ENCODE results near the gene SPOCK2. TPM values are rescaled to one million over a fixed set of nuclear protein-coding genes. Genes with fewer than 3 reads are reported as not detected.

Gene SPOCK2
- polyA plus RNA-seq, 1 donor (not counting 4 experiments of a cell fraction or from before 2014, with no cell fraction given): 0.14 TPM

- Histone ChIP-seq H3K36me3 (ENCODE audit: control insufficient read depth in 2 of 2, extremely low read depth in 1 of 2, insufficient read depth in 2 of 2, low read length in 2 of 2) (peaks cover under 1 to 1% of the 10 kb centered on the region in 2 experiments), H2AFZ (ENCODE audit: control insufficient read depth, low read length) (no peak overlapping the region), H3K79me2 (ENCODE audit: control insufficient read depth, insufficient read depth, low read length) (no peaks in the 10 kb centered on the region), H3K27ac (ENCODE audit: control insufficient read depth, insufficient read depth, low read length) (peak overlapping the region; percentile 83), H3K4me2 (ENCODE audit: control insufficient read depth, extremely low read depth, insufficient read depth, low read depth, low read length) (peak overlapping the region; percentile 66), H3K4me3 (ENCODE audit: control insufficient read depth in 2 of 3, extremely low read depth in 1 of 3, insufficient read depth in 2 of 3, low read depth in 1 of 3, low read length in 3 of 3) (no peak overlapping the region), H3K4me1 (ENCODE audit: control insufficient read depth, extremely low read depth, insufficient read depth, low read length) (peaks cover 29% of the 10 kb centered on the region), H3K9me3 (ENCODE audit: control insufficient read depth, low read depth, low read length) (no peaks in the 10 kb centered on the region), H3K27me3 (ENCODE audit: control insufficient read depth, extremely low read depth, insufficient read depth, low read length) (no peaks in the 10 kb centered on the region), H3K9me1 (ENCODE audit: control insufficient read depth, extremely low read depth, insufficient read depth, low read length) (no peaks in the 10 kb centered on the region), H3K9ac (ENCODE audit: control insufficient read depth, extremely low read depth, insufficient read depth, low read length) (no peak overlapping the region), H4K20me1 (ENCODE audit: control insufficient read depth, extremely low read depth, insufficient read depth, low read length) (no peaks in the 10 kb centered on the region)
- DNase-seq (ENCODE audit: low read depth, low spot score) (no peak), FAIRE-seq (no peak)
- dilution Hi-C loops (cut with MboI; ENCODE audit: extremely low pct_ligation_motif_present, low sequenced_read_pairs): no loop called here
- TF ChIP-seq CTCF (optimal IDR thresholded peaks at IDR 0.05 in 1 of 3, IDR thresholded peaks at IDR 0.05 in 1 of 3, conservative IDR thresholded peaks at IDR 0.05 in 1 of 3; ENCODE audit: extremely low read depth in 1 of 3, insufficient read depth in 2 of 3, low read length in 3 of 3) (no peak), EZH2 (IDR thresholded peaks at IDR 0.05; ENCODE audit: low read length) (no peak)
Observed at GRCh38 chr10:72106154-72106849, 18.0 kb upstream of the SPOCK2 start.

- H3K9ac ChIP-seq (ENCODE audit: control insufficient read depth, extremely low read depth, insufficient read depth, low read length): no peak overlapping the region
- H3K27ac ChIP-seq (ENCODE audit: control insufficient read depth, insufficient read depth, low read length): no peak overlapping the region
- no peak overlapping the region for H2AFZ ChIP-seq (ENCODE audit: control insufficient read depth, low read length)
- DNase-seq (ENCODE audit: low read depth, low spot score): no peak
- no peaks in the 10 kb centered on the region for H3K27me3 ChIP-seq (ENCODE audit: control insufficient read depth, extremely low read depth, insufficient read depth, low read length)
- dilution Hi-C loops (cut with MboI; ENCODE audit: extremely low pct_ligation_motif_present, low sequenced_read_pairs): no loop called here
- H3K9me1 ChIP-seq (ENCODE audit: control insufficient read depth, extremely low read depth, insufficient read depth, low read length): no peaks in the 10 kb centered on the region
- no peaks in the 10 kb centered on the region for H3K9me3 ChIP-seq (ENCODE audit: control insufficient read depth, low read depth, low read length)
- H3K4me2 ChIP-seq (ENCODE audit: control insufficient read depth, extremely low read depth, insufficient read depth, low read depth, low read length): no peak overlapping the region
- H4K20me1 ChIP-seq (ENCODE audit: control insufficient read depth, extremely low read depth, insufficient read depth, low read length): no peaks in the 10 kb centered on the region
- H3K36me3 ChIP-seq (ENCODE audit: control insufficient read depth in 2 of 2, extremely low read depth in 1 of 2, insufficient read depth in 2 of 2, low read length in 2 of 2): peaks cover 1 to 3% of the 10 kb centered on the region in 2 experiments
- peaks cover 29% of the 10 kb centered on the region for H3K4me1 ChIP-seq (ENCODE audit: control insufficient read depth, extremely low read depth, insufficient read depth, low read length)
- no peak overlapping the region for H3K4me3 ChIP-seq (ENCODE audit: control insufficient read depth in 2 of 3, extremely low read depth in 1 of 3, insufficient read depth in 2 of 3, low read depth in 1 of 3, low read length in 3 of 3)
- FAIRE-seq: no peak
- no peak for TF ChIP-seq EZH2 (IDR thresholded peaks at IDR 0.05; ENCODE audit: low read length)
- TF ChIP-seq CTCF (optimal IDR thresholded peaks at IDR 0.05 in 1 of 3, IDR thresholded peaks at IDR 0.05 in 1 of 3, conservative IDR thresholded peaks at IDR 0.05 in 1 of 3; ENCODE audit: extremely low read depth in 1 of 3, insufficient read depth in 2 of 3, low read length in 3 of 3): no peak
- no peaks in the 10 kb centered on the region for H3K79me2 ChIP-seq (ENCODE audit: control insufficient read depth, insufficient read depth, low read length)
Observed at GRCh38 chr10:72105710-72106109, 17.4 kb upstream of the SPOCK2 start.
